ENCODE measurements around the gene PRSS22.

PRSS22 gene

DNA sequence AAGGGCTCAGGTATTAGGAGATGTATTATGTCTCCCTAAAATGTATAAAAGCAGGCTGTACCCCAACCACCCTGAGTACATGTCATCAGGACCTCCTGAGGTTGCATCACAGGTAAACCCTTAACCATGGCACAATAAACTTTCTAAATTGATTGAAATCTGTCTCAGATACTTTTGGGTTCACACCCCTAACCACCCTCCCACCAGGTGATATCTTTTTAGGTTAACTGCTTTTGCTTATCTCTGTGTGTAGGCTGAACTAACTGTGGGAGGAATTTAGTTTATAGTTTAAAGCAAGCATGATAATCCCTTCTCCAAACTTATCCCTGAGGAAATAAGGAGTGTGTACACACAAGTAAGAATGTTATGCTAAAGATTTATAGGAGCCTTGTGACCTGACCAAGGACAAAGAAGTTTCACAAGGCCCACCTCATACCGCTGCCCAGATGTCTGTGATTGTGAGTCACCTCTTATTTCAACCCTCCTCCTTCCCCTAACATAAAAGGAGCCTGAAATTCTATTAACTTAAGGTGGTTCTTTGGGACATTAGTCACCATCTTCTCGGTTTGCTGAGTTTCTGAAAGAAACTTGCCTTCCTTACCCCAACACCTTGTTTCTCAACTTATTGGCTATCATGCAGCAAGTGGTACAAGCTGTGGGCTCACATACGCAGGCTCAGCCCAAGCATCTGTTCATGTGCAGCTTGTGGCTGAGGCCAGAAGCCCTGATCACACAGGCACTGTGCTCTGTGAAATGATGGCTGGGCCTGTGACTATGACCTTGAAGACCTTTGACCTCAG is 11.3 kb downstream of the PRSS22 start:
- no peaks in the 10 kb centered on the region for H3K4me1 ChIP-seq (ENCODE audit: insufficient read depth, low read length, poor library complexity, severe bottlenecking)
- H3K4me2 ChIP-seq (ENCODE audit: low read depth, low read length, poor library complexity, severe bottlenecking): no peak overlapping the region
- no peaks in the 10 kb centered on the region for H3K9me2 ChIP-seq (replicated peaks; ENCODE audit: low read depth, low read length)
- H3K4me3 ChIP-seq (ENCODE audit: low read length, poor library complexity, severe bottlenecking): no peak overlapping the region
- no peaks in the 10 kb centered on the region for H3K79me2 ChIP-seq (ENCODE audit: insufficient read depth, low read length)
- no peaks in the 10 kb centered on the region for H4K20me1 ChIP-seq (ENCODE audit: insufficient read depth, low read length, poor library complexity, severe bottlenecking)
- H3F3A ChIP-seq (ENCODE audit: low read depth): no peaks in the 10 kb centered on the region
- no peak overlapping the region for H3K9ac ChIP-seq (ENCODE audit: low read depth, low read length, poor library complexity, severe bottlenecking)
- TF ChIP-seq, protein P1, sequence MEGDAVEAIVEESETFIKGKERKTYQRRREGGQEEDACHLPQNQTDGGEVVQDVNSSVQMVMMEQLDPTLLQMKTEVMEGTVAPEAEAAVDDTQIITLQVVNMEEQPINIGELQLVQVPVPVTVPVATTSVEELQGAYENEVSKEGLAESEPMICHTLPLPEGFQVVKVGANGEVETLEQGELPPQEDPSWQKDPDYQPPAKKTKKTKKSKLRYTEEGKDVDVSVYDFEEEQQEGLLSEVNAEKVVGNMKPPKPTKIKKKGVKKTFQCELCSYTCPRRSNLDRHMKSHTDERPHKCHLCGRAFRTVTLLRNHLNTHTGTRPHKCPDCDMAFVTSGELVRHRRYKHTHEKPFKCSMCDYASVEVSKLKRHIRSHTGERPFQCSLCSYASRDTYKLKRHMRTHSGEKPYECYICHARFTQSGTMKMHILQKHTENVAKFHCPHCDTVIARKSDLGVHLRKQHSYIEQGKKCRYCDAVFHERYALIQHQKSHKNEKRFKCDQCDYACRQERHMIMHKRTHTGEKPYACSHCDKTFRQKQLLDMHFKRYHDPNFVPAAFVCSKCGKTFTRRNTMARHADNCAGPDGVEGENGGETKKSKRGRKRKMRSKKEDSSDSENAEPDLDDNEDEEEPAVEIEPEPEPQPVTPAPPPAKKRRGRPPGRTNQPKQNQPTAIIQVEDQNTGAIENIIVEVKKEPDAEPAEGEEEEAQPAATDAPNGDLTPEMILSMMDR (conservative IDR thresholded peaks at IDR 0.05; ENCODE audit: low read length): no peak
- TF ChIP-seq EZH2phosphoT487 (IDR thresholded peaks at IDR 0.05; ENCODE audit: borderline replicate concordance): no peak
- H3K9me3 ChIP-seq (ENCODE audit: insufficient read depth, low read depth, low read length): no peaks in the 10 kb centered on the region
- H2AFZ ChIP-seq (ENCODE audit: low read length): no peak overlapping the region
- no peaks in the 10 kb centered on the region for H3K36me3 ChIP-seq (ENCODE audit: insufficient read depth, low read length)
- no peaks in the 10 kb centered on the region for H3K27me3 ChIP-seq (ENCODE audit: insufficient read depth, low read length, poor library complexity, severe bottlenecking)

DNA sequence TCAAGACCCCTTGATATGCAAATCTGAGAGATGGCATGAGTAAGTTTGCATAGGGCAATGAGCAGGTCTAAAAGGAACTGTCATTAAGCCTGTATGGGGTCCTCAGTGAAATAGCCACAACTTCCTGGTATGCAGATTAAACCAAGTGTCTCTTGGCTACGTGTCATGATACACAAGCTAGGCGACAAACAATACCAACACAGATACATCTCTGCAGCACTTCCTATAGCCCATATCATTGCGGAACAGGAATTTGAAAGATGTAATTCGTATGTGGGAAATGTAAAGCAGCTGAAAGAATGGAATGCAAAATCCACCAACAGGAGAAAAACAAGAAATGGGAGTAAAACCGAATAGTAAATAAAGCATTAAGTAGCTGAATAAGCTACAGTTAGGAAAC is 12.9 kb downstream of the PRSS22 start:
- no peak for TF ChIP-seq EZH2phosphoT487 (IDR thresholded peaks at IDR 0.05; ENCODE audit: borderline replicate concordance)
- TF ChIP-seq, protein P1 (conservative IDR thresholded peaks at IDR 0.05; ENCODE audit: low read length): no peak
- H3K27me3 ChIP-seq (ENCODE audit: insufficient read depth, low read length, poor library complexity, severe bottlenecking): no peaks in the 10 kb centered on the region
- no peaks in the 10 kb centered on the region for H3K4me1 ChIP-seq (ENCODE audit: insufficient read depth, low read length, poor library complexity, severe bottlenecking)
- no peaks in the 10 kb centered on the region for H3F3A ChIP-seq (ENCODE audit: low read depth)
- H4K20me1 ChIP-seq (ENCODE audit: insufficient read depth, low read length, poor library complexity, severe bottlenecking): no peaks in the 10 kb centered on the region
- H3K9me2 ChIP-seq (replicated peaks; ENCODE audit: low read depth, low read length): no peaks in the 10 kb centered on the region
- H3K79me2 ChIP-seq (ENCODE audit: insufficient read depth, low read length): no peaks in the 10 kb centered on the region
- H3K9ac ChIP-seq (ENCODE audit: low read depth, low read length, poor library complexity, severe bottlenecking): no peak overlapping the region
- H3K9me3 ChIP-seq (ENCODE audit: insufficient read depth, low read depth, low read length): no peaks in the 10 kb centered on the region
- no peak overlapping the region for H2AFZ ChIP-seq (ENCODE audit: low read length)
- H3K4me3 ChIP-seq (ENCODE audit: low read length, poor library complexity, severe bottlenecking): no peak overlapping the region
- H3K36me3 ChIP-seq (ENCODE audit: insufficient read depth, low read length): no peaks in the 10 kb centered on the region
- no peak overlapping the region for H3K4me2 ChIP-seq (ENCODE audit: low read depth, low read length, poor library complexity, severe bottlenecking)

DNA sequence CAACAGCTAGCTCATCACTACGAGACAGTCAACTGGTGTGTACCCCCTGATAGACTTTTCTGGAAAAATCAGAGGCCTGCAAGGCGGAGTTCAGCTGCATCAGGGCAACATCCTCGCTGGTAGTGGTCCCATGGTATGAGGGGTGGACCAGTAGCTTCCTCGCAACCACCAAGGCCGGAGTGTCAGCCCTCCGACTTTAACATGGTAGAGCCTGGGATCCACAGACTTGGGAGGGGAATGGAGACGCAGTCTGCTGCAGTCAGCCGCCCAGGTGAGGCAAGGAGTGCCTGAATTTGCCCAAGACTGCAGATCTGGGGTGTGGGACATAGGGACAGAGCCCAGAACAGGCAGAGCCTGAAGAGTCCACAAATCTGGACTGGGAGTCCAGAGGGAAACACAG is 14.4 kb downstream of the PRSS22 start:
- H3K27me3 ChIP-seq (ENCODE audit: insufficient read depth, low read length, poor library complexity, severe bottlenecking): no peaks in the 10 kb centered on the region
- no peak for TF ChIP-seq EZH2phosphoT487 (IDR thresholded peaks at IDR 0.05; ENCODE audit: borderline replicate concordance)
- TF ChIP-seq, protein P1 (conservative IDR thresholded peaks at IDR 0.05; ENCODE audit: low read length): no peak
- no peaks in the 10 kb centered on the region for H3K4me1 ChIP-seq (ENCODE audit: insufficient read depth, low read length, poor library complexity, severe bottlenecking)
- H4K20me1 ChIP-seq (ENCODE audit: insufficient read depth, low read length, poor library complexity, severe bottlenecking): no peaks in the 10 kb centered on the region
- no peak overlapping the region for H3K4me3 ChIP-seq (ENCODE audit: low read length, poor library complexity, severe bottlenecking)
- no peak overlapping the region for H3K9ac ChIP-seq (ENCODE audit: low read depth, low read length, poor library complexity, severe bottlenecking)
- H3K9me2 ChIP-seq (replicated peaks; ENCODE audit: low read depth, low read length): no peaks in the 10 kb centered on the region
- no peaks in the 10 kb centered on the region for H3K9me3 ChIP-seq (ENCODE audit: insufficient read depth, low read depth, low read length)
- no peaks in the 10 kb centered on the region for H3K36me3 ChIP-seq (ENCODE audit: insufficient read depth, low read length)
- no peak overlapping the region for H2AFZ ChIP-seq (ENCODE audit: low read length)
- no peaks in the 10 kb centered on the region for H3F3A ChIP-seq (ENCODE audit: low read depth)
- no peaks in the 10 kb centered on the region for H3K79me2 ChIP-seq (ENCODE audit: insufficient read depth, low read length)
- H3K4me2 ChIP-seq (ENCODE audit: low read depth, low read length, poor library complexity, severe bottlenecking): no peak overlapping the region
